Heart right ventricle (tissue), 16 donors: ENCODE measurements around the gene CRADD. TPM values are rescaled to one million over a fixed set of nuclear protein-coding genes. Genes with fewer than 3 reads are reported as not detected.
A peak's percentile ranks its signal among the peaks of the same experiment; 100 is the strongest.

Experiments used
- ATAC-seq, 8 donors: fragments of 200-7000 bp; cut with Tn5 transposase; one replicate each; pipeline ENCODE4 v1.9.1; 2020; ENCODE audit warnings: mild to moderate bottlenecking in 8 of 8, moderate library complexity in 8 of 8, moderate number of reproducible peaks in 1 of 8
- DNase-seq, 2 donors: peaks; one replicate each; pipeline ENCODE4 v3.0.0-alpha.2; 2020
- H3K27ac ChIP-seq, 10 donors: fragments of 200-600 bp; sonication (generic) in 2 of 10; one replicate each; pipeline versions ENCODE4 v1.5.0 to v1.8.0; 2020 to 2022; ENCODE audit warnings: mild to moderate bottlenecking in 3 of 10
- H3K27me3 ChIP-seq, 7 donors: fragments of 200-600 bp; one replicate each; pipeline ENCODE4 v1.8.0; 2021 to 2022; ENCODE audit warnings: mild to moderate bottlenecking in 2 of 7
- H3K36me3 ChIP-seq, 9 donors: fragments of 200-600 bp; sonication (generic) in 1 of 9; one replicate each; pipeline versions ENCODE4 v1.5.0 to v1.8.0; 2020 to 2022; ENCODE audit warnings: mild to moderate bottlenecking in 2 of 9
- H3K4me1 ChIP-seq, 9 donors: fragments of 200-600 bp; sonication (generic) in 1 of 9; one replicate each; pipeline versions ENCODE4 v1.5.0 to v1.8.0; 2020 to 2022; ENCODE audit warnings: mild to moderate bottlenecking in 4 of 9
- H3K4me3 ChIP-seq, 10 donors: fragments of 200-600 bp; sonication (generic) in 2 of 10; one replicate each; pipeline versions ENCODE4 v1.5.0 to v1.8.0; 2020 to 2022; ENCODE audit warnings: mild to moderate bottlenecking in 7 of 10, moderate library complexity in 2 of 10
- H3K9me3 ChIP-seq, 11 donors: fragments of 200-600 bp in 10 of 11; sonication (generic) in 2 of 11; one replicate each; pipeline versions ENCODE4 v1.5.0 to v1.8.0; 2013 to 2022; ENCODE audit warnings: mild to moderate bottlenecking in 2 of 11, control low read depth in 1 of 11, moderate library complexity in 1 of 11
- WGBS, 2 donors: extraction: QIAGEN DNeasy Blood & Tissue Kit; methylation state at CpG; one replicate each; pipeline ENCODE4 v1.1.7; 2013; ENCODE audit warnings: inconsistent platforms in 1 of 2; 5-methylcytosine and 5-hydroxymethylcytosine counted together
- intact Hi-C, 10 donors: fragments of 100-400 bp; cut with DNase I; formaldehyde crosslinking; loops; one replicate each; pipeline versions ENCODE4 v1.11.1 to v1.14.2; 2022
- polyA plus RNA-seq, 2 donors: library from polyadenylated mRNA; stranded (reverse); fragments of 200-250 nt; gene quantifications; one replicate each; pipeline ENCODE4 v1.2.3, GENCODE V29; 2013
- total RNA-seq, 10 donors: library from RNA; stranded (reverse); fragmentation: NEBNext Ultra II Directional in 3 of 10; extraction: Animal tissue kit (Norgen Biotek cat#: 25700) in 3 of 10; gene quantifications; one replicate each; pipeline versions ENCODE4 v1.2.1 to v1.2.4, GENCODE V29; 2021 to 2023
- TF ChIP-seq, protein P1 (sequence below), 9 donors: fragments of 200-600 bp; sonication (generic) in 2 of 9; IDR thresholded peaks; one replicate each; pipeline versions ENCODE4 v1.5.0 to v1.8.0; 2021 to 2022; ENCODE audit warnings: antibody characterized with exemption in 9 of 9, mild to moderate bottlenecking in 5 of 9, moderate library complexity in 1 of 9
- donor health status: Arrhythmogenic right ventricular cardiomyopathy.
- donor health status: ischemic (EF 13 %, LVEDD 7.1; RV severe dilation, severe dysfunction).
- donor health status: healthy with polysubstance abuse.
- donor health status: DM: no; HTN: yes; CAD: no.
- donor health status: DM: no; HTN: no; CAD: no.
- donor health status: ischemic (EF 25% LVEDD 6.9; RV normal size, moderate dysfunction).
- donor health status: ischemic (EF 25% LVEDD 5.7; RV mildly dilated, moderate dysfunction).
- donor health status: healthy.
- donor health status: DM: yes; HTN: yes; CAD: no.
- donor health status: Ischemic cardiomyopathy.
- donor health status: ischemic (EF 35%, LVEDD 5.7; RV mildly dilated, moderate dysfunction).
- donor health status: nonischemic (EF 11% LVEDD 7.7; RV severe dilation, severe dysfunction).
- donor health status: DM: yes; HTN: yes; CAD: no.
- donor health status: PGD.
- donor health status: ischemic (EF 29% LVEDD 5.4; RV normal size, mild dysfunction).
- donor health status: nonischemic (EF 23%, LVEDD 6.1; RV moderate dilation, normal function).

The CRADD gene
- total and polyA plus RNA-seq, 12 donors, result 5.0 to 80.1 (median 51.4) TPM

DNA sequence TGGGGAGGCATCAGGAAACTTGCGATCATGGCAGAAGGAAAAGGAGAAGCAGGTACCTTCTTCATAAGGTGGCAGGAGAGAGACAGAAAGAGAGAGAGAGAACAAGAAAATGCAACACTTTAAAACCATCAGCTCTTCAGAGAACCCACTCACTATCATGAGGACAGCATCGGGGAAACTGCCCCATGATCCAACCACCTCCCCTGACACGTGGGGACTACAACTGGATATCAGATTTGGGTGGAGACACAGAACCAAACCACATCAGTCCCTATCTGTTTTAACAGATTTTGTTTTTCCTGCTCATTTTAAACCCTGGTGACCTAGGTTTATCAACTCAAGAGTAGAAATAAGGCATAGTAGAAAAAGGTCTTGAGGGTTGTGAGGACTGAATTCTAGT is 261.1 kb downstream of the CRADD start:
- H3K27ac ChIP-seq, result no peak overlapping the region
- no peaks in the 10 kb centered on the region for H3K4me1 ChIP-seq
- no peak overlapping the region for H3K4me3 ChIP-seq
- peaks cover 0 to 35% (median 9%) of the 10 kb centered on the region in 11 donors for H3K9me3 ChIP-seq
- no peaks in the 10 kb centered on the region for H3K36me3 ChIP-seq
- H3K27me3 ChIP-seq, result no peaks in the 10 kb centered on the region
- ATAC-seq, result no peak
- 91 to 95% methylated on average over 3 of the region's 3 CpGs for WGBS, 2 donors
- TF ChIP-seq, protein P1, sequence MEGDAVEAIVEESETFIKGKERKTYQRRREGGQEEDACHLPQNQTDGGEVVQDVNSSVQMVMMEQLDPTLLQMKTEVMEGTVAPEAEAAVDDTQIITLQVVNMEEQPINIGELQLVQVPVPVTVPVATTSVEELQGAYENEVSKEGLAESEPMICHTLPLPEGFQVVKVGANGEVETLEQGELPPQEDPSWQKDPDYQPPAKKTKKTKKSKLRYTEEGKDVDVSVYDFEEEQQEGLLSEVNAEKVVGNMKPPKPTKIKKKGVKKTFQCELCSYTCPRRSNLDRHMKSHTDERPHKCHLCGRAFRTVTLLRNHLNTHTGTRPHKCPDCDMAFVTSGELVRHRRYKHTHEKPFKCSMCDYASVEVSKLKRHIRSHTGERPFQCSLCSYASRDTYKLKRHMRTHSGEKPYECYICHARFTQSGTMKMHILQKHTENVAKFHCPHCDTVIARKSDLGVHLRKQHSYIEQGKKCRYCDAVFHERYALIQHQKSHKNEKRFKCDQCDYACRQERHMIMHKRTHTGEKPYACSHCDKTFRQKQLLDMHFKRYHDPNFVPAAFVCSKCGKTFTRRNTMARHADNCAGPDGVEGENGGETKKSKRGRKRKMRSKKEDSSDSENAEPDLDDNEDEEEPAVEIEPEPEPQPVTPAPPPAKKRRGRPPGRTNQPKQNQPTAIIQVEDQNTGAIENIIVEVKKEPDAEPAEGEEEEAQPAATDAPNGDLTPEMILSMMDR (IDR thresholded peaks at IDR 0.05), result no peak
- intact Hi-C loops, result no loop called here
- no peak for DNase-seq

- DNase-seq (no peak), ATAC-seq (no peak)
- Histone ChIP-seq H3K36me3 (no peaks in the 10 kb centered on the region), H3K4me3 (no peak overlapping the region), H3K4me1 (no peaks in the 10 kb centered on the region), H3K9me3 (peaks cover 0 to 35% (median 9%) of the 10 kb centered on the region in 11 donors), H3K27me3 (no peaks in the 10 kb centered on the region), H3K27ac (no peak overlapping the region)
- TF ChIP-seq, protein P1 (IDR thresholded peaks at IDR 0.05), result no peak
- intact Hi-C loops, result no loop called here
- WGBS, 2 donors, result 92 to 96% methylated on average over 2 of the region's 2 CpGs
These were observed 261.8 kb downstream of the CRADD start for GRCh38 chr12:93938931-93939330.

DNA sequence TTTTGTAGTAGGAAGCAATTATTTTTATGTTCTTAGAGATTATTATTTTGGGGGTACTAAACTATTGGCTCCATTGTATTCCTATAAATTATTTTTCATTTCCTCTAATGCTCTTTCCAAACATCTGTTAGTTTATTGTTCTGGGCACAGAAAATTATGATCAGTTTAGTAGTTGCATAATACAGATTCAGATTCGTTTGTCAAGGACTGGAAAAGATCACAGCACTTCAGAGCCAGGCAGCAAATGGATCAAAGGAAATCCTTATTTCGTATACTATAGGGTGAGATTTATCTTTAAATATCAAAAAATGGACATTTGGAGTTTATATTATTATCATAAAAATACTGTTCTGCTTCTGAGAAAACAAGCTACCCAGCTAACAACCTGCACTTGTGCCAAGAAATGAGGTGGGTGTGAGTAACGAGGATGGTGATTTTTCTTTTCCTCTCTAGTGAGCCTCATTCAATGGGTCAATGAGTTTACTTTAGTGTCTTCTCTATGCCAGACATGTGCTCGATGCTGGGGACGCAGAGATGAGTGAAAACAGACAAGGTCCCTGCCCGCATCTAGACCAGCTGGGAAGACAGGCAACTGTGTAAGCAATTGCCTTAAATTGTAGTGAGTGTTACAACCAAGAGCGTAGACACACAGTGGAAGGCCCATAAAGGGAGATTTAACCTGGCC is 262.6 kb downstream of the CRADD start:
- H3K4me1 ChIP-seq, result no peaks in the 10 kb centered on the region
- ATAC-seq, result no peak
- no peak for DNase-seq
- TF ChIP-seq, protein P1 (IDR thresholded peaks at IDR 0.05), result no peak
- H3K27ac ChIP-seq, result no peak overlapping the region
- 88 to 91% methylated on average over 7 of the region's 7 CpGs for WGBS, 2 donors
- no peaks in the 10 kb centered on the region for H3K27me3 ChIP-seq
- H3K4me3 ChIP-seq, result no peak overlapping the region
- intact Hi-C loops, result no loop called here
- H3K9me3 ChIP-seq, result peaks cover 0 to 28% (median 9%) of the 10 kb centered on the region in 11 donors
- H3K36me3 ChIP-seq, result no peaks in the 10 kb centered on the region

- Histone ChIP-seq H3K36me3 (no peaks in the 10 kb centered on the region), H3K4me3 (no peak overlapping the region), H3K9me3 (no peaks in the 10 kb centered on the region), H3K27ac (no peak overlapping the region), H3K4me1 (no peaks in the 10 kb centered on the region), H3K27me3 (no peaks in the 10 kb centered on the region)
- WGBS, 2 donors, result 55 to 72% methylated on average over 2 of the region's 2 CpGs
- DNase-seq (no peak), ATAC-seq (peak in 5 of 8 donors; percentile 38 to 95 (median 81))
- intact Hi-C loops, result no loop called here
- TF ChIP-seq, protein P1 (IDR thresholded peaks at IDR 0.05), result no peak
These were observed 266.6 kb downstream of the CRADD start for GRCh38 chr12:93943780-93944179.
